HG02588 (cell line): ENCODE measurements around the gene MTCH1.

Experiments
- ATAC-seq: cut with Tn5 transposase; IDR thresholded peaks from one replicate; pipeline ENCODE4 v1.9.1; 2021; ENCODE audit warnings: mild to moderate bottlenecking, moderate library complexity; ENCODE audit not compliant: unreplicated experiment

MTCH1 gene

DNA sequence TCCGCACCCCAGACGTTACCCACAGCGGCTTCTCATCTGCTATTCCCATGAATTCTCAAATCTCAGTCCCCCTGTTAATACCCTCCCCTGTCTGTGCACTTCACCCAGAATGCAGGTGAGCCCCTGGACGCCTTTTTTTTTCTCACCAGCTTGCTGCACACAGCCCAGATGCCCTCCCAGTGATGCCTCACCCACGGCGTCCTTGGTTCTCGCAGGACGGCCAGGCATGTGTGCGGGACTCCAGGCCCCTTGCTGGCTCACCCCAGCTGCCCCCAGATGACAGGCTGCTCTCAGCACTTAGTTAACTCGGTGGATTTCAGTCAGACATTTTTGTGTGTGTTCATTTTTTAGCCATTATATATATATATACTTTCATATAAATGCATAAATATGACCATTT is 56.8 kb downstream of the MTCH1 start:
- ATAC-seq, result no peak

DNA sequence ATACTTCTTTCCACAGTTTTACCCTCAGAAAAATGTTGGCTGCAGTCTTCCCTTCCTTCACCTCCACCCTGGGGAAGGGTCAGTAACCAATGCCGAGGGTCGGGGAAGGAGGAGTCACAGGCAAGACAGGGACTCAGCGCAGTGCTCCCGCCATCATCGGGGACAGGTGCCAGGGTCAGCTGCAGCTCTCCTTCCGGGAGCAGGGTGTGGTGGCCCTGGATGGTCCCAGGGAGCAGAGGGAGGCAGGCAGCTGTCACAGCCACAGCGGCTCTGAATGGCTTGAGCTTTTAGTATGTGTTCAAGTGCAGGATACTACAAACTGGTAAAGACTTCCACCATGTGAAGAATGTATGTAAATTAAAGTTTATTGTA is 57.5 kb downstream of the MTCH1 start:
- no peak for ATAC-seq

DNA sequence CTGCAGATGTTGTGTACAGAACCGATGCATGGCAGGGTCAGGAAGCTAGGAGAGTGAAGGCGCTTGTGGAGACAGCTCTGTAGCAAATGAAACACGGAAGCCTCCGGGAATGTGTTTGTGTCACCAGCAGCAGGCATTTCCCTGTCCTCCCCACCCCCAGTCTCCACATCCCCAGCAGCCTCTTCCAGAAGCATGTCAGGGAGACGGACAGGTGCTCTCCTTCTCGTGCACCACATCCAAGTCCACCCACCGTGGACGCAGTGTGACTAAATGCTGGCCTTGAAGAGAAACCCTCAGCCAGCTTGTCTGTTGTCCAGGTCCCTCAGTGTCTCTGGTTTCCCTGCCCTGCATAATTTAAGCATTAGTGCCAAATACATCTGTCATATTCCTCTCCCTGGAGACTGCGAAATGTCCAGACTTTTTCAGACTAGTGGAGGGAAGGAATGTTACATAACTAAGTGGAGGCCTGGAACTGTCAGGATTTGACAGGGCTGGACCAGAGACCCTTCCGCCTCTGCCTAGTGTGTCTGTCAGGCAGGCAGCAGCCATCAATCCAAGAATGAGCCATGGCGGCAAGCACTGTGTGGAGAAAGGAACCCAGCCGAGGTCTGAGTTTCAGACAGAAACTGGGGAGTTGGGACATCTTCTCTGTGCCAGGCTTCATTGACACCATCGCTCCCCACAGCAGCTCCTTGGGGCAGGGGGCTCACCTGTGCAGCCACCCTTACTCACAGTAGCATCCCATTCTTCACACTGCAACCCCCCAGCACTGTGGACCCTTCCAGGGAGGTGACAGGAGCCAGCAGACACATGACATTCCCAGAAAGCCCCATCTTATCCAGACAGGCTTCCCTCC is 58.1 kb downstream of the MTCH1 start:
- ATAC-seq, result no peak

DNA sequence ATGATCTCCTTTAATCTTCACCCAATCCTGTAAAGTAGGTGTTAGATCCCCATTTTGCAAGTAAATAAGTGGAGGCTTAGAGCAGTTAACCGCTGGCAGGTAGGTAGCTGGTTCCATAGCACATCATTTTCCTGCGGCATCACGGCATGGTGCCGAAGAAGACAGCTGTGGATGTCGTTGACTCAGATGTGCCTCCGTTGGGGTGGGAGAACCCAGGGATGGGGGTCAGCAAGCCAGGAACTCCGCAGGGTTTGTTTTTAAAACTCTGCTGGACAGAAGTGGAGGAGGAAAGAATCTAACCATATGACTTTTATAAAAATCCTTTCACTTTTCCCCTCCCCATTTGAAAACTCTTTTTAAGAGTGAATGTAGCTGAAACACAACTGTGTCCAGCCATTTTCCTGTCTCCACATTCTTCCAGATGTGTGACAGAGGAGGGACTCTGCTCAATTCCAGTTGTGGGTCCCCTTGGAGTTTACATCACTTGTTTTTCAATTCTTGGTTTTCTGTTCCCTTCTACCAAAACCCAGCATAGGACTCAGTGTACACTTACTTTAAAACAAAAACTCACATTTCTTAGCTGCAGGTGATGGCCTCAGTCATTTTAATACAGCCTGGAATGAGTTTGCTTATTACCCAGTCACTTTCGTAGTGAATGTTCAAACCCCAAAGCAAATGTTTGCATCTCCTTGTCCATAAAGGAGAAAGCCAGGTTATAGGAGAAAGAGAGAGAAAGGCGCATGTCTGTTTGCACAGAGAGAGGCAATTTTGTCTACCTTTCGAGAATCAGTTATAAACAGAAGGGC is 59.1 kb downstream of the MTCH1 start:
- no peak for ATAC-seq

DNA sequence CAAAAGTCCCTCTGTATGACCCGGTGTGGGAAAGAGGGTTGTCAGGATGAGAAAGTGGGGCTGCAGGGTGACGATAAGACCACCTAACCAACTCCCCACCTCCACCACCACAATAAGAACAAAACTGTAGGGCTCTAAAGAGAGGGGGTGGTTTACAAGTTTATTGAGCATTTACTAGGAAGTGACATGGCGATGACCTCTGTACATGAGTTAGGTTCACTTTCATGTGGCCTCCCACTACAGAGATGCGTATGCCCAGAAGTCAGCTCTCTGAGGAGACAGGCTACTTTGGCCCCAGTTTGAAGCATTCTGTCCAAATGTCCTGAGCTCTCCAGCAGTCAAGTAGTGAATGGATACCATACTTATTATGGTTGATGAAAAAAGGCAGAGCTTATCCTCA is 60.2 kb downstream of the MTCH1 start:
- no peak for ATAC-seq

DNA sequence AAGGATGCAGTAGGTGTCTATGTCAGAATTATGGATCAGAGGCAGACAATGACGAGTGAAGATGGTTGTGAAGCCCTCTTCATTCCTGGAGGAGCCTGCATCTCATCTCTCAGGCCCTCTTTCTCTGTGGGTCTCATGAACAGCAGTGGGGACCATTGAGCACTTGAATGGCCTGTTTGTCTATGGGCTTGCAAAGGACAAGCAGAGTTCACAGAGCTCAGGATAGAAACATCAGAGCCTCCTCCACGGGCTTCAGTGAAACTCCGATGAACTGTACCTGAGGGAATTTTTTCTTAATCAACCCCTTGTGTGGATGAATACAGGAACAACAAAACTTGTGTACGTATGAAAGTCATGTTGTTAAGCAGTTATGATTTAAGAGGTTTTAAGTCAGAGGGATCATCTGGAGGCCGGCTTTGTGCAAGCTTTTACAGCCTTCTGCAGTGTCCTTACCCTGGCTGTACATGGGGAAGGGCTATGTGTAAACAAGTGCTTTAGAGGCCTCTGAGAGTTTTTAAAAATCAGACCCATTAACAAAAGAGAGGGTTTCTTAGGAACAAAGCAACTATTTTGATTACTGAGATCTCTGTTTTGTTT is 61.1 kb downstream of the MTCH1 start:
- no peak for ATAC-seq

DNA sequence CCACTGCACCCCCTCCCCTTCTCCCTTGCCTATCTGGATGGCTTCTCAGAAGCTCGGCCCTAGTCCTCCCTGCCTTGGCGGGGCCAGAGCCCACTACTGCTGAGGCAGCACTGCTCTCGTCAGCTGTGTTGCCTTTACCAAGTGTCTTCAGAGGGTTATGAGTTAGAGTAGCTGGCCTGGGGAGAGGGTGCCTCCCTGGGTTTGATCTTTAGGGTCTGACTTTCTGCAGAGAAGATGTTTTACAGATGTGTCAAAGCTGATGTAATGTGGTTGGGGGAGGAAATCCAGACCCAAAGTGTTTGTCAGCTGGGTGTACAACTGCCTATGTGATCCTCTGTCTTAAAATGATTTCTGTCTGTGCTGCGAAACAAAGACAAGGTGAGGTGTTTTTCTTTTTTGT is 61.9 kb downstream of the MTCH1 start:
- ATAC-seq, result no peak

DNA sequence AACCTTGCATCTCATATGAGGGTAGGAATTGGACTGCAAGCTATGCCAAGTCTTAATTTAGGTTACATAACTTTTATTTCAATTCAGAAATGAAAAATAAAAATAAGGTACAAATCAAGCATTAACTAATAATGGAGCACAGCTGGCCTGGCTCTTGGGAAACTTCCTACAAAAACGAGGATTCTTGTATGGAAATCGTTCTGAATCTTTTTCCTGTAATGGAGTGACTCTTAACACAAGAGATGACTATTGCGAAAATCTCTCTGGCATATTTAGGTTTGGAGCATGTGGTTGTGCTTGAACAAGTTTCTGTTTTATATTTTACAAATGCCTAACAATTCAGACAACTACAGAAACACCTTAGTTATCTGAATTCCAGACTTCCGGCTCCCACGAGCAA is 65.5 kb downstream of the MTCH1 start:
- no peak for ATAC-seq

DNA sequence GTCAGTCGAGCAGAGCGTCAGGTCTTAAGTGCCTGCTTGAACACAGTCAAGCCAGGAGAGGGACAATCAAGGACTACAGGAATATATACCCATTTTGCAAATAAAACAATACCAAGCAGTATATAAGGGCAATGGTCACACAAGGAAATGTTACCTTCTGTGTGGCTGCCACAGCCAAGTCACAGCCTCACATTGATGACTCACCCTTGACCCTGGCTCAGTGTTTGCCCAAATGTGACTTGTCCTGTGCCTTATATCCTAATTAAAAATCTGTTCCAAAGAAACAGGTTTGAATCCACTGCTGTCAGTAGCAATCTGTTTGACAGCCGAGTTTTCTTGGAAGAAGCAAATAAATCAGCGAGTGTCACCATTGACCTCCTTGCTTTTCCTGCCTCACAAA is 65.9 kb downstream of the MTCH1 start:
- ATAC-seq, result no peak
